A549 (cell line): Measurements from ENCODE around the gene HMOX1.

Experiments used
- EP300 ChIP-seq, 2 experiments: fragments of >200 bp; sonication (Bioruptor Twin); formaldehyde crosslinking; IDR thresholded peaks; 2 replicates in 1 of 2; 3 replicates in 1 of 2; pipeline ENCODE4 v1.6.1; 2016 to 2017
- MAX ChIP-seq: IDR thresholded peaks from 2 replicates; pipeline ENCODE4 v1.6.1; 2012
- REST ChIP-seq: fragments of 200-600 bp; sonication (generic); IDR thresholded peaks from 2 replicates; pipeline ENCODE4 v1.6.1; 2016; ENCODE audit warnings: antibody characterized with exemption, mild to moderate bottlenecking, moderate library complexity
- SMC3 ChIP-seq: fragments of >200 bp; sonication (Bioruptor Twin); formaldehyde crosslinking; IDR thresholded peaks from 3 replicates; pipeline ENCODE4 v1.6.1; 2018; ENCODE audit warnings: inconsistent platforms
- TF ChIP-seq, protein P1 (sequence below): fragments of >200 bp; sonication (Bioruptor Twin); formaldehyde crosslinking; IDR thresholded peaks from 3 replicates; pipeline ENCODE4 v1.5.1; 2016

GRCh38 chr22:35333220-35333619, 47.7 kb upstream of the HMOX1 start:
- TF ChIP-seq REST (no peak), EP300 (IDR thresholded peaks at IDR 0.05) (no peak), MAX (no peak), SMC3 (no peak)
- TF ChIP-seq, protein P1, sequence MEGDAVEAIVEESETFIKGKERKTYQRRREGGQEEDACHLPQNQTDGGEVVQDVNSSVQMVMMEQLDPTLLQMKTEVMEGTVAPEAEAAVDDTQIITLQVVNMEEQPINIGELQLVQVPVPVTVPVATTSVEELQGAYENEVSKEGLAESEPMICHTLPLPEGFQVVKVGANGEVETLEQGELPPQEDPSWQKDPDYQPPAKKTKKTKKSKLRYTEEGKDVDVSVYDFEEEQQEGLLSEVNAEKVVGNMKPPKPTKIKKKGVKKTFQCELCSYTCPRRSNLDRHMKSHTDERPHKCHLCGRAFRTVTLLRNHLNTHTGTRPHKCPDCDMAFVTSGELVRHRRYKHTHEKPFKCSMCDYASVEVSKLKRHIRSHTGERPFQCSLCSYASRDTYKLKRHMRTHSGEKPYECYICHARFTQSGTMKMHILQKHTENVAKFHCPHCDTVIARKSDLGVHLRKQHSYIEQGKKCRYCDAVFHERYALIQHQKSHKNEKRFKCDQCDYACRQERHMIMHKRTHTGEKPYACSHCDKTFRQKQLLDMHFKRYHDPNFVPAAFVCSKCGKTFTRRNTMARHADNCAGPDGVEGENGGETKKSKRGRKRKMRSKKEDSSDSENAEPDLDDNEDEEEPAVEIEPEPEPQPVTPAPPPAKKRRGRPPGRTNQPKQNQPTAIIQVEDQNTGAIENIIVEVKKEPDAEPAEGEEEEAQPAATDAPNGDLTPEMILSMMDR: no peak
